HG02642 (cell line): Measurements from ENCODE around the gene SMARCD1.
"Not testable (repeated sequence)": the region's sequence is repeated elsewhere in the genome, so short reads cannot be mapped to it uniquely, and the experiment has no call there.

ENCODE experiments used
- ATAC-seq: cut with Tn5 transposase; IDR thresholded peaks from one replicate; pipeline ENCODE4 v1.9.1; 2021; ENCODE audit warnings: mild to moderate bottlenecking; ENCODE audit not compliant: unreplicated experiment, poor library complexity

SMARCD1 gene

GRCh38 chr12:50074936-50075807 is 10.0 kb upstream of the SMARCD1 start:
- peak; percentile 79 for ATAC-seq

GRCh38 chr12:50075808-50076170 is 9.4 kb upstream of the SMARCD1 start:
- ATAC-seq, result no peak

- ATAC-seq, result no peak
These were observed 8.0 kb upstream of the SMARCD1 start for GRCh38 chr12:50077099-50077498.

- no peak for ATAC-seq
These were observed 6.9 kb upstream of the SMARCD1 start for GRCh38 chr12:50078281-50078680.

- ATAC-seq, result no peak
These were observed 5.4 kb upstream of the SMARCD1 start for GRCh38 chr12:50079771-50080170.

GRCh38 chr12:50081096-50081808 is 3.9 kb upstream of the SMARCD1 start:
- ATAC-seq, result no peak

- ATAC-seq, result no peak
These were observed 2.5 kb upstream of the SMARCD1 start for GRCh38 chr12:50082644-50083043.

GRCh38 chr12:50083301-50083700 is 1.8 kb upstream of the SMARCD1 start:
- no peak for ATAC-seq

GRCh38 chr12:50084409-50084774 is 750 bp upstream of the SMARCD1 start:
- ATAC-seq, result not testable (repeated sequence)

- peak; percentile 4 for ATAC-seq
These were observed 502 bp downstream of the SMARCD1 start for GRCh38 chr12:50085615-50086072.

GRCh38 chr12:50086148-50086547 is 1.0 kb downstream of the SMARCD1 start:
- no peak for ATAC-seq

- no peak for ATAC-seq
These were observed 2.0 kb downstream of the SMARCD1 start for GRCh38 chr12:50087151-50087550.

- no peak for ATAC-seq
These were observed 2.9 kb downstream of the SMARCD1 start for GRCh38 chr12:50087995-50088394.

- ATAC-seq, result no peak
These were observed 3.6 kb downstream of the SMARCD1 start for GRCh38 chr12:50088577-50089335.

GRCh38 chr12:50089730-50090129 is 4.6 kb downstream of the SMARCD1 start:
- no peak for ATAC-seq

- no peak for ATAC-seq
These were observed 5.2 kb downstream of the SMARCD1 start for GRCh38 chr12:50090391-50090790.

GRCh38 chr12:50097952-50098351 is 12.8 kb downstream of the SMARCD1 start:
- no peak for ATAC-seq

- no peak for ATAC-seq
These were observed 14.3 kb downstream of the SMARCD1 start for GRCh38 chr12:50099302-50100008.

- no peak for ATAC-seq
These were observed 15.4 kb downstream of the SMARCD1 start for GRCh38 chr12:50100561-50100960.

GRCh38 chr12:50101663-50102062 is 16.5 kb downstream of the SMARCD1 start:
- ATAC-seq, result no peak
